HepG2 (cell line): Measurements from ENCODE around the gene ANKRD11. TPM values are rescaled to one million over a fixed set of nuclear protein-coding genes. Genes with fewer than 3 reads are reported as not detected.

Experiments
- ATF1 ChIP-seq: IDR thresholded peaks from 2 replicates; pipeline ENCODE4 v1.6.1; 2016; ENCODE audit warnings: mild to moderate bottlenecking, control low read depth
- BCL6 ChIP-seq: IDR thresholded peaks from 2 replicates; pipeline ENCODE4 v1.6.1; 2016; ENCODE audit warnings: missing genetic modification reagents, missing compliant biosample characterization
- CBX2 ChIP-seq, 2 experiments: fragments of 200-600 bp in 1 of 2; sonication (generic); formaldehyde crosslinking in 1 of 2; IDR thresholded peaks; 2 replicates each; pipeline versions ENCODE4 v1.7.0 to v1.8.1; 2018 to 2022; ENCODE audit warnings: low read depth in 2 of 2, low read length in 1 of 2, mild to moderate bottlenecking in 1 of 2, missing genetic modification reagents in 1 of 2
- FOXA1 ChIP-seq, 2 experiments: fragments of 450-650 bp in 1 of 2; sonication (generic) in 1 of 2; formaldehyde crosslinking in 1 of 2; IDR thresholded peaks; 2 replicates each; pipeline versions ENCODE4 v1.4.0 to v1.6.1; 2016 to 2020; ENCODE audit warnings: missing genetic modification reagents in 1 of 2
- FOXO1 ChIP-seq: sonication (generic); formaldehyde crosslinking; IDR thresholded peaks from 2 replicates; pipeline ENCODE4 v1.4.0; 2020; ENCODE audit warnings: missing genetic modification reagents
- GMEB1 ChIP-seq: sonication (generic); formaldehyde crosslinking; IDR thresholded peaks from 2 replicates; pipeline ENCODE4 v1.5.1; 2020; ENCODE audit warnings: missing genetic modification reagents, mild to moderate bottlenecking, borderline replicate concordance
- HMGXB3 ChIP-seq: sonication (generic); formaldehyde crosslinking; IDR thresholded peaks from 2 replicates; pipeline ENCODE4 v1.4.0; 2020; ENCODE audit warnings: missing genetic modification reagents, borderline replicate concordance
- PAXIP1 ChIP-seq: sonication (generic); formaldehyde crosslinking; conservative IDR thresholded peaks from 2 replicates; pipeline ENCODE4 v1.4.0; 2020; ENCODE audit warnings: mild to moderate bottlenecking, missing genetic modification reagents, moderate library complexity
- PRMT3 ChIP-seq: sonication (generic); formaldehyde crosslinking; IDR thresholded peaks from 2 replicates; pipeline ENCODE4 v1.8.1; 2022; ENCODE audit warnings: low read depth, mild to moderate bottlenecking, moderate library complexity, missing genetic modification reagents, borderline replicate concordance
- SCMH1 ChIP-seq: sonication (generic); formaldehyde crosslinking; IDR thresholded peaks from 2 replicates; pipeline ENCODE4 v1.9.0; 2021; ENCODE audit warnings: missing genetic modification reagents, mild to moderate bottlenecking, borderline replicate concordance
- ZBTB34 ChIP-seq: sonication (generic); formaldehyde crosslinking; IDR thresholded peaks from 2 replicates; pipeline ENCODE4 v1.8.0; 2022; ENCODE audit warnings: mild to moderate bottlenecking, missing genetic modification reagents
- ZFP37 ChIP-seq: sonication (generic); formaldehyde crosslinking; IDR thresholded peaks from 2 replicates; pipeline ENCODE4 v1.4.0; 2020; ENCODE audit warnings: missing genetic modification reagents, borderline replicate concordance
- ZNF136 ChIP-seq: sonication (generic); formaldehyde crosslinking; IDR thresholded peaks from 2 replicates; pipeline ENCODE4 v1.8.1; 2022; ENCODE audit warnings: low read depth, mild to moderate bottlenecking, moderate library complexity, missing genetic modification reagents
- ZNF251 ChIP-seq: sonication (generic); formaldehyde crosslinking; IDR thresholded peaks from 2 replicates; pipeline ENCODE4 v1.9.0; 2021; ENCODE audit warnings: mild to moderate bottlenecking, missing genetic modification reagents
- ZNF317 ChIP-seq: sonication (generic); formaldehyde crosslinking; IDR thresholded peaks from 2 replicates; pipeline ENCODE4 v1.5.0; 2020; ENCODE audit warnings: mild to moderate bottlenecking, missing genetic modification reagents
- ZNF557 ChIP-seq: sonication (generic); formaldehyde crosslinking; IDR thresholded peaks from 2 replicates; pipeline ENCODE4 v1.4.0; 2020; ENCODE audit warnings: missing genetic modification reagents
- polyA plus RNA-seq, 8 experiments: library from polyadenylated mRNA; depleted of rRNA in 3 of 8; stranded (reverse) in 7 of 8; unstranded in 1 of 8; fragments of >200 nt; fragmentation: Illumina TruSeq in 4 of 8; extraction: Trizol in 4 of 8; gene quantifications; 2 replicates each; pipeline versions ENCODE4 v1.2.1 to v1.2.3, GENCODE V29; 2011 to 2016; ENCODE audit warnings: low read depth in 4 of 8, missing spikeins in 1 of 8, mixed read lengths in 1 of 8; ENCODE audit not compliant: insufficient read depth in 1 of 8
- total RNA-seq, 5 experiments: library from RNA; depleted of rRNA; stranded (reverse); fragments of >200 nt; fragmentation: Illumina TruSeq; extraction: Trizol; gene quantifications; 2 replicates each; pipeline ENCODE4 v1.2.3, GENCODE V29; 2016; ENCODE audit warnings: low read depth in 1 of 5

ANKRD11 gene
- total and polyA plus RNA-seq, 2 of the 13 experiments (the other 11 are each of a cell fraction or from before 2014, with no cell fraction given) = 21.4 to 38.4 TPM

DNA sequence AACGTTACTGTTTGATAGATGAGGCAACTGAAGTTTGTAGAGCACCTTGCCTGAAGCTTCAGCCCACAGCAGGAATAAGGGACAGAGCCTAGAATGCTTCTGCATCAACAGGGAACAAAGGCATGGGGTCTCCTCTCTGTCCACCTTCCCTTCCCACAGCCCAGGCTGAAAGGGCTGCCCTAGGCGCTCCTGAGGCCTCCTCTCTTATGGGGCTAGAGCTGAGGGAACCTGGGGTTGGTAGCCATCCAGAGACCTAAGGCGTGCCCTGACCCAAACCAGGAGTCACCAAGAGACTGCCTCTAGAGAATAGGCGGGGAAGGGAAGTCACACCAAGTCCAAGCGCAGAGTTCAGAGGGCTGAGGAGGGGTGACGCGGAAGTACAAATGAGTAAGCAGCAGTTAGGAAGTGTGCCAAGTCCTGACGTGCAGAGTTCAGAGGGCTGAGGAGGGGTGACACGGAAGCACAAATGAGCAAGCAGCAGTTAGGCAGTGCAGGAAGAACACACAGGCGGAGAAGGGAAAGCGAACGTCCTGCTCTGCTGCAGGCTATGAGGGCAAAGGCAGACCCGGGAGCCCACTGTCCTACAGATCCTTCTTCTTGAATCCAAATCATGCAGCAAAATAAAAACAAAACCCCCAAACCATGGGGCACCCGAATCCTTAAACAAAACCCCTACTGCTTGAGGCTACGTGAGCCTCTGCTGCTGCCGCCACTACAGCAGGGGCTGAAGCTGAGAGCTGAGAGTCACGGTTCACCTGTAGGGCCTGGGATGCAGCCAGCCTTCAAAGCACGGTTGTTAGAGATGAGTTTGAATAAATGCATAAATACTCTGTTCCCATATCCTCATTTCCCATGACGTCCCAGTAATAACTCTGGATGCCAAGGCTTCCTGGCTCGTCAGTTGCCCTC, 15.1 kb upstream of the ANKRD11 start (continued):
- TF ChIP-seq FOXA1 (IDR thresholded peaks at IDR 0.05) (no peak), FOXA1 (CRISPR knock-in tag; IDR thresholded peaks at IDR 0.05) (peak; percentile 78), ZFP37 (CRISPR knock-in tag) (peak; percentile 32; the same call in 1 of the 2 replicates), ATF1 (peak; percentile 89), GMEB1 (CRISPR knock-in tag) (peak; percentile 86; the same call in 1 of the 2 replicates), ZNF136 (CRISPR knock-in tag) (no peak), ZNF557 (no peak), PAXIP1 (CRISPR knock-in tag) (peak; percentile 97), PRMT3 (CRISPR knock-in tag) (no peak), HMGXB3 (CRISPR knock-in tag) (peak; percentile 86; the same call in 1 of the 2 replicates), ZNF317 (CRISPR knock-in tag) (peak; percentile 80), SCMH1 (CRISPR knock-in tag) (no peak), CBX2 (IDR thresholded peaks at IDR 0.05; ENCODE audit: low read depth, low read length) (no peak), CBX2 (CRISPR knock-in tag; IDR thresholded peaks at IDR 0.05; ENCODE audit: low read depth) (no peak), BCL6 (CRISPR knock-in tag) (peak; percentile 80; the same call in 1 of the 2 replicates), ZBTB34 (CRISPR knock-in tag) (peak; percentile 91), ZNF251 (CRISPR knock-in tag) (no peak; the same call in 1 of the 2 replicates), FOXO1 (peak; percentile 74; the same call in 1 of the 2 replicates)
